ENCODE data around the gene LPP. TPM values are rescaled to one million over a fixed set of nuclear protein-coding genes. Genes with fewer than 3 reads are reported as not detected.
"Not testable (repeated sequence)": the region's sequence is repeated elsewhere in the genome, so short reads cannot be mapped to it uniquely, and the experiment has no call there.

LPP gene
- total and polyA plus RNA-seq, 2 donors from 2014 or later, result 6.7 to 233 TPM

GRCh38 chr3:188421836-188422540, 268.0 kb downstream of the LPP start:
- Histone ChIP-seq H3K9ac (ENCODE audit: low read length in 3 of 3) (no peak overlapping the region), H3K27me3 (ENCODE audit: control insufficient read depth, insufficient read depth, low read length) (no peaks in the 10 kb centered on the region), H3K27ac (ENCODE audit: low read depth in 2 of 2, low read length in 2 of 2) (no peak overlapping the region), H3K36me3 (ENCODE audit: control insufficient read depth in 2 of 3, insufficient read depth in 3 of 3, low read length in 3 of 3) (no peaks in the 10 kb centered on the region), H3K4me3 (ENCODE audit: low read length in 3 of 3) (no peak overlapping the region), H3K4me1 (ENCODE audit: control insufficient read depth in 2 of 3, insufficient read depth in 2 of 3, low read depth in 1 of 3, low read length in 3 of 3) (no peaks in the 10 kb centered on the region), H3K9me3 (ENCODE audit: control insufficient read depth in 2 of 3, insufficient read depth in 1 of 3, low read length in 3 of 3) (no peaks in the 10 kb centered on the region)
- FAIRE-seq (no peak), DNase-seq (peak in 1 of 5 donors; percentile 53)
- intact Hi-C loops (cut with DNase I), result no loop called here
- TF ChIP-seq, protein P1, sequence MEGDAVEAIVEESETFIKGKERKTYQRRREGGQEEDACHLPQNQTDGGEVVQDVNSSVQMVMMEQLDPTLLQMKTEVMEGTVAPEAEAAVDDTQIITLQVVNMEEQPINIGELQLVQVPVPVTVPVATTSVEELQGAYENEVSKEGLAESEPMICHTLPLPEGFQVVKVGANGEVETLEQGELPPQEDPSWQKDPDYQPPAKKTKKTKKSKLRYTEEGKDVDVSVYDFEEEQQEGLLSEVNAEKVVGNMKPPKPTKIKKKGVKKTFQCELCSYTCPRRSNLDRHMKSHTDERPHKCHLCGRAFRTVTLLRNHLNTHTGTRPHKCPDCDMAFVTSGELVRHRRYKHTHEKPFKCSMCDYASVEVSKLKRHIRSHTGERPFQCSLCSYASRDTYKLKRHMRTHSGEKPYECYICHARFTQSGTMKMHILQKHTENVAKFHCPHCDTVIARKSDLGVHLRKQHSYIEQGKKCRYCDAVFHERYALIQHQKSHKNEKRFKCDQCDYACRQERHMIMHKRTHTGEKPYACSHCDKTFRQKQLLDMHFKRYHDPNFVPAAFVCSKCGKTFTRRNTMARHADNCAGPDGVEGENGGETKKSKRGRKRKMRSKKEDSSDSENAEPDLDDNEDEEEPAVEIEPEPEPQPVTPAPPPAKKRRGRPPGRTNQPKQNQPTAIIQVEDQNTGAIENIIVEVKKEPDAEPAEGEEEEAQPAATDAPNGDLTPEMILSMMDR (IDR thresholded peaks at IDR 0.05; ENCODE audit: borderline replicate concordance, extremely low read depth, insufficient read depth), result no peak

DNA sequence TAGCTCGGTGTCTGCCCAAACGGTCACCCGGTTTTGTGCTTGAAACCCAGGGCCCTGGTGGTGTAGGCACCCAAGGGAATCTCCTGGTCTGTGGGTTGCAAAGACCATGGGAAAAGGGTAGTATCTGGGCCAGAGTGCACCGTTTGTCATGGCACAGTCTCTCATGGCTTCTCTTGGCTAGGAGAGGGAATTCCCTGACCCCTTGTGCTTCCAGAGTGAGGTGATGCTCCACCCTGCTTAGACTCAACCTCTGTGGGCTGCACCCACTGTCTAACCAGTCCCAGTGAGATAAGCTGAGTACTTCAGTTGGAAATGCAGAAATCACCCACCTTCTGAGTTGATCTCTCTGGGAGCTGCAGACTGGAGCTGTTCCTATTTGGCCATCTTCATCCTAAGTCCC, 274.0 kb downstream of the LPP start:
- H3K9ac ChIP-seq (ENCODE audit: low read length in 3 of 3); H3K36me3 ChIP-seq (ENCODE audit: control insufficient read depth in 2 of 3, insufficient read depth in 3 of 3, low read length in 3 of 3); H3K27me3 ChIP-seq (ENCODE audit: control insufficient read depth, insufficient read depth, low read length); H3K4me3 ChIP-seq (ENCODE audit: low read length in 3 of 3); H3K9me3 ChIP-seq (ENCODE audit: control insufficient read depth in 2 of 3, insufficient read depth in 1 of 3, low read length in 3 of 3); DNase-seq; intact Hi-C loops (cut with DNase I); H3K4me1 ChIP-seq (ENCODE audit: control insufficient read depth in 2 of 3, insufficient read depth in 2 of 3, low read depth in 1 of 3, low read length in 3 of 3); FAIRE-seq; H3K27ac ChIP-seq (ENCODE audit: low read depth in 2 of 2, low read length in 2 of 2): not testable (repeated sequence)

- no peaks in the 10 kb centered on the region for H3K36me3 ChIP-seq (ENCODE audit: control insufficient read depth in 2 of 3, insufficient read depth in 3 of 3, low read length in 3 of 3)
- TF ChIP-seq, protein P1 (IDR thresholded peaks at IDR 0.05; ENCODE audit: borderline replicate concordance, extremely low read depth, insufficient read depth), result no peak
- H3K9me3 ChIP-seq (ENCODE audit: control insufficient read depth in 2 of 3, insufficient read depth in 1 of 3, low read length in 3 of 3), result no peaks in the 10 kb centered on the region
- H3K4me1 ChIP-seq (ENCODE audit: control insufficient read depth in 2 of 3, insufficient read depth in 2 of 3, low read depth in 1 of 3, low read length in 3 of 3), result peaks cover 0 to 9% (median 2%) of the 10 kb centered on the region in 3 donors
- H3K4me3 ChIP-seq (ENCODE audit: low read length in 3 of 3), result no peak overlapping the region
- FAIRE-seq, result no peak
- DNase-seq, result no peak
- H3K9ac ChIP-seq (ENCODE audit: low read length in 3 of 3), result no peak overlapping the region
- no peak overlapping the region for H3K27ac ChIP-seq (ENCODE audit: low read depth in 2 of 2, low read length in 2 of 2)
- intact Hi-C loops (cut with DNase I), result no loop called here
- no peaks in the 10 kb centered on the region for H3K27me3 ChIP-seq (ENCODE audit: control insufficient read depth, insufficient read depth, low read length)
These were observed 277.1 kb downstream of the LPP start for GRCh38 chr3:188431040-188431439.

- FAIRE-seq (no peak), DNase-seq (no peak)
- Histone ChIP-seq H3K4me1 (ENCODE audit: control insufficient read depth in 2 of 3, insufficient read depth in 2 of 3, low read depth in 1 of 3, low read length in 3 of 3) (peaks cover 0 to 9% (median 2%) of the 10 kb centered on the region in 3 donors), H3K4me3 (ENCODE audit: low read length in 3 of 3) (no peak overlapping the region), H3K27ac (ENCODE audit: low read depth in 2 of 2, low read length in 2 of 2) (no peak overlapping the region), H3K9ac (ENCODE audit: low read length in 3 of 3) (no peak overlapping the region), H3K9me3 (ENCODE audit: control insufficient read depth in 2 of 3, insufficient read depth in 1 of 3, low read length in 3 of 3) (no peaks in the 10 kb centered on the region), H3K36me3 (ENCODE audit: control insufficient read depth in 2 of 3, insufficient read depth in 3 of 3, low read length in 3 of 3) (no peaks in the 10 kb centered on the region), H3K27me3 (ENCODE audit: control insufficient read depth, insufficient read depth, low read length) (no peaks in the 10 kb centered on the region)
- TF ChIP-seq, protein P1 (IDR thresholded peaks at IDR 0.05; ENCODE audit: borderline replicate concordance, extremely low read depth, insufficient read depth), result no peak
- intact Hi-C loops (cut with DNase I), result no loop called here
These were observed 277.6 kb downstream of the LPP start for GRCh38 chr3:188431553-188431952.

Measured in kidney (tissue), 14 donors.